GM12875 (cell line): ENCODE results near the gene TNKS2.
"Not testable (repeated sequence)": the region's sequence is repeated elsewhere in the genome, so short reads cannot be mapped to it uniquely, and the experiment has no call there.

ENCODE experiments used
- H3K4me3 ChIP-seq: one replicate; pipeline ENCODE4 v1.5.1; 2011; ENCODE audit warnings: low read depth, low read length, control low read depth
- CTCF ChIP-seq: IDR thresholded peaks from 2 replicates; pipeline ENCODE4 v1.5.1; 2011; ENCODE audit warnings: low read depth, mild to moderate bottlenecking, control low read depth, inconsistent platforms, low read length, moderate library complexity, borderline replicate concordance; ENCODE audit not compliant: insufficient read depth

TNKS2 gene

GRCh38 chr10:91893051-91893450 lies 94.8 kb downstream of the TNKS2 start:
- no peak overlapping the region for H3K4me3 ChIP-seq
- no peak for TF ChIP-seq CTCF

GRCh38 chr10:91894261-91894685 lies 96.0 kb downstream of the TNKS2 start:
- H3K4me3 ChIP-seq, result not testable (repeated sequence)

GRCh38 chr10:91896212-91896756 lies 98.1 kb downstream of the TNKS2 start:
- H3K4me3 ChIP-seq, result no peak overlapping the region
- no peak for TF ChIP-seq CTCF

- no peak overlapping the region for H3K4me3 ChIP-seq
- TF ChIP-seq CTCF, result no peak
These were observed 99.2 kb downstream of the TNKS2 start for GRCh38 chr10:91897421-91897820.

- H3K4me3 ChIP-seq, result no peak overlapping the region
- no peak for TF ChIP-seq CTCF
These were observed 103.8 kb downstream of the TNKS2 start for GRCh38 chr10:91901784-91902677.

- H3K4me3 ChIP-seq, result no peak overlapping the region
These were observed 108.9 kb downstream of the TNKS2 start for GRCh38 chr10:91907033-91907594.

More at GRCh38 chr10:91907033-91907594, 108.9 kb downstream of the TNKS2 start:
- no peak for TF ChIP-seq CTCF
